HG03135 (cell line): ENCODE data around the gene KLRC4.
"Not testable (repeated sequence)": the region's sequence is repeated elsewhere in the genome, so short reads cannot be mapped to it uniquely, and the experiment has no call there.

ENCODE experiments used
- ATAC-seq: cut with Tn5 transposase; IDR thresholded peaks from one replicate; pipeline ENCODE4 v1.9.1; 2021; ENCODE audit warnings: mild to moderate bottlenecking, moderate library complexity; ENCODE audit not compliant: unreplicated experiment

KLRC4 gene

DNA sequence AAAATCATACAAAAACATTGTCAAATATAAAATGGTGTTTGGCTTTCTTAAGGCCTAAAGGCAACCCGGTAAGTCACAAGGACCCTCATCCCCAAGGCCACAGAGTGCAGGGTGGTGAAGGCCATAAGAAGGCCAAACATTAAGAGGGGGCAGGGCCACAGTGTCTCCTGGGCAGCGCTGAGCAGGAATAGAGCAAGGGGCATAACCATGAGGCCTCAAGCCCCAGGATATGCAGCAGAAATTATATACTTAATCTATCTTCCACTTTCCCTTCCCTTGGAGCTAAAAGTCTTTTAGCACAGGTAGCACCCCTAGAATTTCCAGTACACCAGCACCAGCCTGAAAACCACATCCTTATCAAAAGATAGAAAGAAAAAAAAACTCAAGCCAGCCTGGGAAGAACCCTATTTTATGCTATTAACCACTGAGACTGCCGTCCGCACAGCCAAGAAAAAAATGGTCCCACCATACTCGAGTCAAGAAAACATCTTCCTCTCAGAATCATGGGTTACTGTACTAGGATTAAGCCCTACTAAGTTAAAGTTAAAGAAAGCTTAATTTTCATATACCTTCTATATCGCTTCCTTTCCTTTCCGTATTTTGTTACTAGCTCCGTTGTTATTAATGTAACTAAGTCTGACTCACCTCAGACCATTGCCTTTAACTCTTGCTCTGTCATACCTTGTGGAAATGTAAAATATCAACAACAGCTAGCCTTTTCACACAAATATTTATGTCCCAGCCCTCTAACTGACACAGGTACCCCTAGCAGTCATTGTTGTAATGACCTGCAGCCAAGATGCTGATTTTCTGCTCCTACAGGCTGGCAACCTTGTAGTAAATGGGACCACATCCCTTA is 39.8 kb downstream of the KLRC4 start:
- ATAC-seq = no peak

DNA sequence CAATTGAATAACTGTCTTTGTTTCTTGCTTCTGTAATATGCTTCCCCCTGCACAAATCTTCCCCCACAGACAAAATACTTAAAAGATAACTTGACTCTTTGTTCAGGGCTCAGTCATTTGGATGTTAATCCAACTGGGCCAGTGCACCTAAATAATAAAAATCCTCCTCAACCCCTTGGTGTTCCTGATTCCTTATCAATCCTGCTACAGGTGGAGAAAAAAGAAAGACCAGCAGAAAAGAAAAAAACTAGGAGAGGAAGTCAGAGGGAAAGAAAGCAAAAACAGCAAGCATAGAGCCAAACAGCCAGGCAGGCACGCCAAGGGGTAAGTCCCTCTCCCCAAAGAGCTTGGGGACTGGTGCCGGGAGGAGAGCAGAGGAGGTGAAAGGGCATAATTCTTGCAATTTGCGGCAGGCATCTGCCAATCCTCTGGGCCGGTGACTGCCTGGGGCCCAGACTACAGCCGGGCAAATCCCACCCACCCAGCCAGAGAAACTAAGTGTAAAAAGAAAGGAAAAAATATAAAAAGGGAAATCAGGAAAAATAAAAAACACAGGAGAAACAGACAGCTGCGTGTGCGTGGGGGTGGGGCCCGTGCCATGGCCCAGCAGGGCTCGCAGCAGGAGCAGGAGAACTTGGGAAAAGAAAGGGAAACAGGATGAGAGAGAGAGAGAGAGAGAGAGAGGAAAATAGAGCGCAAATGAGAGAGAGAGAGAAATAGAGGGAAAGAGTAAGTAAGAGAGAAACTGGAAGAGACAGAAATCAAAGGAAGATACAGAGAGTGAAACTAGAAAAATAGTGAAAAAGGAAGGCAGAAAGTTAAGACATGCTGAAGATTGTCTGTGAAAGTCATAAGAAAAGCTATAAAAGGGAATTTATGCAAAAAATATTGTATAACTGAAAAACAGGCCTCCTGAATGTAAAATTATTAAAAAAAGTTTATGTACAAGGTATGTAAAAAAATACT is 41.1 kb downstream of the KLRC4 start:
- no peak for ATAC-seq

DNA sequence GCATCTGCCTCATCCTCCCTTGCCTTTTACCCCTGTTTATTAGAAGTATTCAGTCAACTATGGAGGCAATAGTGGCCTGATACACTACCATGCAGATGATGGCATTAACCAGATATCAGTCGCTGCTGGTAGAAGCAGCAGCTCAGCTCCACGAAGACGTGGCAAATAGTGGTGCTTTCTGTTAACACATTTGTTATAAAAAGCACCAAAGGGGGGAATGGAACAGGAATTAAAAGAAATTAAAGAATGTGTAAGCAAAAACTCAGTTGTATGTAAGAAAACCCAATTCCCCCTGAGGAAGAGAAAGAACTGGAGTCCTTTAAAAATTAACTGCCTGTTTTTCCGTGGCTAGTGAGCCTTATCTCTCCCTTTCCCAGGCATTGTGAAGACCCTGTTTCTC is 41.8 kb downstream of the KLRC4 start:
- ATAC-seq = not testable (repeated sequence)

- ATAC-seq = no peak
Measured at GRCh38 chr12:10366875-10367274, 42.7 kb downstream of the KLRC4 start.

DNA sequence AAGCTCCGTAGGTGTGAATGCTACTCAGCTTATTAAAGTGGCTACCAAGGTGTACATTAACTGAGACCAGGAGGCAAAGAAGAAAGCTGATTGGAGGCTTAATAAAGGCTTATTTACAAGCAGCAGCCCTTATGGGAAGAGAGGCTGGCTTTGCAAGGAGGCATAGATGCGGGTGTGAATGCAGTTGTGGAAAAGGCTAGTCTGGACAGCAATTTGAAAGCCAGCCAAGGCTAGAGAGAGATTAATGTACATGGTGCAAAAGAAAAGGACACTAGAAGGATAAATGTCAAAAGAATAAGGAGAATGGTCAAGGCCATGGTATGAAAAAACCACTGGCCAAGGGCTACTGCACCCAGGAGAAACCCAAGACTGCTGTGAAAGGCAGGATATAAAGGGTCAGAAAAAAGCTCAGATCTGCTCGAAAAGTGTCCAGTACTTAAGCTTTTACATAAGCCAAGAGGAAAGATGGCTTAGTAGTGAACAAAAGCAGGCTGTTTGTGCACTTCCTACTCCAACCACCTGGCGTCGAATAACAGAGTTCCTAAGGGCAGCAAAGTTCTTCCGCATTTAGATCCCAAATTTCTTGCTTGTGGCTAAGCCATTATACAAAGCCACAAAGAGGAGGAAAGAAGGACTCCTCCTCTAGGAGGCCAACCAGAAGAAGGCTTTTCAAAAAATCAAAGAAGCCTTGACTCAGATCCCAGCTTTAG is 43.7 kb downstream of the KLRC4 start:
- no peak for ATAC-seq

DNA sequence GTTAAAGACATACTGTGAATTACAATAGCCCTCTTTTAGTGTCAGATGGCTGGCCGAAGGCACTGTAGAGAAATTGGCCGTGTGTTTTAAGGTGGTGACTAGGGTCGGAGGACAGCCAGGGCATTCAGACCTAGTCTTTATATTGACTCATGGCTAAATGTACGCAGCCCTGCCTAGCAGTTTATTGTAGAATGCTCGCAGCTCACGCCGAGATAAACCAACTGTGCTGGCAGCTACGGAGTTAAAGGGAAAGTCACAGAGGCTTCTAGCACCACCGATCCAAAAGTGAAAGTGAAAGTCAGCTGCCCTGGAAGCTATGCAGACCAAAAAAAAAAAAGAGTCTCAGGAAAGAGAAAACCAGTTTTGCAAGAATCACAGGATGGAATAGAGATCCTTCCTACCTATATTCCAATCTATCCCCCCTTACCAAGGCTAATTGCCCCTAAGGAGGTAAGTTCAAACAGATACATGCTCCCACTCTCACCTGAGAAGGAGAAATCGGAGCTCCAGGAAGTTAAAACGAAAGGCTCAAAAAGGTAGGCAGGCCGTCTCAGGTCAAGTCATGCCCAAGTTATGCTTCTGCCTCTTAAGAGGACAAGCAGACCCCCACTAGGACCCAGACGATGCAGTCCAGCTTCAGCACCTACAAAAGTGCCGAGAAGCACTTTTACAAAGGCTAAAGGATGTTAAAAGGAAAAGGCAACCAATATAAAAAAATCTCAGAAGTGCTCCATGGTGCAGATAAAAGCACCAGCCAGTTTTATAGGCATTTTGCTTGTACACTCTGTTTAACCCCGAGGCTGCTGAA is 44.5 kb downstream of the KLRC4 start:
- ATAC-seq = peak; percentile 66

DNA sequence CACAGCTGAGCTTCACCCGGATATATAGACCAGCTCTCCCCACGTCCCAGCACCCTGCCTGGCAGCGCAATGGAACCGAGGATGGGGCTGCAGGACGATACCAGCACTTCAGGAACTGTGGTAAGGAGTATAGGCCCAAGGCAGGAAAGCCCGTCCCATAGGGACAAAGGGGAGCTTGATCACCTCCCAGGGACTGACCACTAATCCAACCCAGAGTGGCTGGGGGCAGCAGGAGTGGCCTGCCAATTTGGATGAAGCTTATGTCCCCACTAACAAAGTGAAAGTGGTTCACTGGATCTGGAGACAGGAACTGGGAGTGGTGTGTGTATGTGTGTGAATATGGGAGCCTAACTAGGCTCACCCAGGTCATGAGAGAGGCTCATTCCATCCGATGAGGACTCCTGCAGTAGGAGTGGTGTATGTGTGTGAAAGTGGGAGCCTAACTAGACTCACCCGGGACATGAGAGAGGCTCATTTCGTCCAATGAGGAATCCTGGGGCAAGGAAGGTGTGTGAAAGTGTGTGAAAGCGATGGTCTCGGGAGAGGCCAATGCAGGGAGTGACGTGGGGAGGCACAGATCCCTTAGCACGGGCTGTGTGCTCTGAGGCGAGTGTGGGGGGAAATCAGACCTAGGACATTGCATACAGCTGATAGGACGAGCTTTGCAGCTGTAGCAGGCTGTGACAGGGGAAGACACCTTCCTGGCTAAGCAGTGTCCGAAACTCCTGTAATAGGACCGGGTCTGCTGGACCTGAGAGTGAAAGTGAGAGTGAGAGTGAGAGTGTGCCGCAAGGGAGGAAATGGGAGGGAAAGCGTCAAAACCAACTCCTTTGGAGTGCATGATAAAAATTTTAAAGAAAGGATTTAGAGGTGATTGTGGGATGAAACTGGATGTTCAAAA is 45.4 kb downstream of the KLRC4 start:
- ATAC-seq = peak; percentile 75

GRCh38 chr12:10363658-10363913 is 46.0 kb downstream of the KLRC4 start:
- ATAC-seq = no peak

GRCh38 chr12:10362828-10363657 is 46.5 kb downstream of the KLRC4 start:
- ATAC-seq = no peak

DNA sequence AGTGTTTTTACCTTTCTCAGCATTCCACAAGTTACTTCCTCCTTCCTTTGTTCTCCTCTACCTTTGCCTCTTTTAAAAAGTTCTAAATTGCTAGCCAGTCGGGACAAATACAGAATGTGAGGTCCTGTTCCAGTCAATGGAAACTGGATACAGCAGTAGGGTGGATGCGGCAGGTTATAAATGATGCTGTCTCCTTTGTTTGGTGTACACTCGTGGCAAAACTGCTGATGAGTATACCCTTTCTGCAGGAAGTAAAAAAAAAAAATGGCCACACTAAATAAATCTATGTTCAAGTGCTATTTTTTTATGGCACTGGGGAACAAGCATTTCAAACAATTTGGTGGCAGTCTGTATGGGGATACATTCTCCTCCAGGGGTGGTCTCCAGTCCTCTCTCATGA is 47.2 kb downstream of the KLRC4 start:
- ATAC-seq = no peak

- no peak for ATAC-seq
Measured at GRCh38 chr12:10361622-10362021, 47.9 kb downstream of the KLRC4 start.

DNA sequence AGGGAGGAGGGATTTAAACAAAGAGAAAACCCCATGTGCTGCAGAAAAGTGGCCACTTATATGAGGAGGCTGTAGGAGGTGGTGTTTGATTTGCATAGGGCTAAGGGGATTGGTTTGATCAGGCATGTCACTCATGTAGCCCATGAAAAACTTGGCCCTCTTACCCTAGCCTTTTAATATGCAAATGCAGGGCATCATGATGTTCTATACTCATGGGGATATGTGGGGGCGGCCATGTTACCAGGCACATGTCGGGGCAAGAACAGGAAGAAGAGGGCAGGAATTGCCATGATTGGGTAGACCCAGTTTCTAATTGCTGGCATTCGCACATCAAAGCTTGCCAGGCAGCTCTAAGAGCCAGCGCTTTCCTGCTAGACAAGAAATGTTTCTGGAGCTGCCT is 48.5 kb downstream of the KLRC4 start:
- no peak for ATAC-seq

DNA sequence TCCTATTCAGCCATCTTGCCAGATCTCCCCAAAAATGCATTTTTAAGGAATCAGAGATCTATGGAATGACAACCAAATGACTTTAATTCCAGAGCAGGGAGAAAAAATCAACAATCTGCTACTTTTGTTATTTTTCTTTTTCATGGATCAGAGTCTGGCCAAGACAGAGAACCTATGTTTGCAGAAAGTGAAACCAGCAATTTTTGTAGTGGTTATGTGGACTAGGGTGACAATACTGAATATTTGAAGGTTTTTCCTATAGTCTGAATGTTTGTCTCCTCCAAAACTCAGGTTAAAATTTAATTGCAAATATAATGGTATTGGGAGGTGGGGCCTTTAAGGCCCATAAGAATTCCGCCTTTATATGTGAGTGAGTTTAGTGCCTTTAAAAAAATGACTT is 50.6 kb downstream of the KLRC4 start:
- ATAC-seq = no peak

GRCh38 chr12:10358131-10358530 is 51.4 kb downstream of the KLRC4 start:
- no peak for ATAC-seq
